Choroid plexus epithelial cell (primary cell): ENCODE measurements around the gene METTL2B.

Experiments
- DNase-seq: peaks from one replicate; pipeline ENCODE4 v3.0.0-alpha.2; 2010; ENCODE audit warnings: low read depth
- H3K4me3 ChIP-seq: 2 replicates; pipeline ENCODE4 v1.5.1; 2011; ENCODE audit warnings: low read depth, mild to moderate bottlenecking, control low read depth, low read length, moderate library complexity
- TF ChIP-seq, protein P1 (sequence below): conservative IDR thresholded peaks from 2 replicates; pipeline ENCODE4 v1.5.1; 2011; ENCODE audit warnings: low read depth, mild to moderate bottlenecking, control low read depth, inconsistent platforms, low read length, moderate library complexity

METTL2B gene, protein sequence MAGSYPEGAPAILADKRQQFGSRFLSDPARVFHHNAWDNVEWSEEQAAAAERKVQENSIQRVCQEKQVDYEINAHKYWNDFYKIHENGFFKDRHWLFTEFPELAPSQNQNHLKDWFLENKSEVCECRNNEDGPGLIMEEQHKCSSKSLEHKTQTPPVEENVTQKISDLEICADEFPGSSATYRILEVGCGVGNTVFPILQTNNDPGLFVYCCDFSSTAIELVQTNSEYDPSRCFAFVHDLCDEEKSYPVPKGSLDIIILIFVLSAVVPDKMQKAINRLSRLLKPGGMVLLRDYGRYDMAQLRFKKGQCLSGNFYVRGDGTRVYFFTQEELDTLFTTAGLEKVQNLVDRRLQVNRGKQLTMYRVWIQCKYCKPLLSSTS

DNA sequence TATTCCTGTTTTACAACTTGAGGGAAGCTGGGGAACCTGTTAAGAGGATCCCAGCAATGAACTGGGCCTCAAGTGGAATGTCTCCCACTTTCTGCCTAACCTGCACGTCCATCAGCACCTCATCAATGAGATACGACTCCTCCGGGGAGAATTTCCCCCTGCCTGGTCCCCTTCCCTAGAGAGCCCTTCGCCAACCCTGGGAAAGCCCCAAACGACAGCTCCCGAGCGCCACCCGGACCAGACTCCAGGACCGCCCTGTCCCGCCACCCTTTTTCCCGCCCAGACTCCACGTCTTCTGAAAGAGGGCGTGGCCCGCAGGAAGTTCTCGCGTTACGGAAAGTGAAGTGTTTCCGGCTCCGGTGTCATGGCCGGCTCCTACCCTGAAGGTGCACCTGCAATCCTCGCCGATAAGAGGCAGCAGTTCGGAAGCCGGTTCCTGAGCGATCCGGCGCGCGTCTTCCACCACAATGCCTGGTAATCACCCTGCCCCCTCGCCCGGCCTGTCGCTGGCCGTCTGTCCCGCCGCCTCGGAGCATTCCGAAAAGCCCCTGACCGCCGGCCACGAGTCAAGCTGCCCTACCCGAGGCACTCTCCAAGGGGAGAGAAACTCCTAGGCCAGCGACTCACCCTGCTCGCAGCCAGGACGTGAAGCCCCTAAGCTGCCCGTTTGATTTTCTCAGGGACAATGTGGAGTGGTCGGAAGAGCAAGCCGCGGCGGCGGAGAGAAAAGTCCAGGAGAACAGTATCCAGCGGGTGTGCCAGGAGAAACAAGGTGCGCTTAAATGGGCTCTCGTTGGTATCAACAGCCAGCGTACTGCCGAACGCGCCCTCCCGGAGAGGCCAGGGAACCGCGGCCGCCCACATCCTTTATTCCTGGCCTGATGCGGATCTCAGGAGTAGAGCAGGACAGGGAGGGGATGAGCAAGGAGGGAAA, at the start of gene METTL2B:
METTL2B (plus strand) TSS at position 347 of the 934 bp plus-strand sequence; CDS start at position 365, 18 bp downstream.
- TF ChIP-seq, protein P1, sequence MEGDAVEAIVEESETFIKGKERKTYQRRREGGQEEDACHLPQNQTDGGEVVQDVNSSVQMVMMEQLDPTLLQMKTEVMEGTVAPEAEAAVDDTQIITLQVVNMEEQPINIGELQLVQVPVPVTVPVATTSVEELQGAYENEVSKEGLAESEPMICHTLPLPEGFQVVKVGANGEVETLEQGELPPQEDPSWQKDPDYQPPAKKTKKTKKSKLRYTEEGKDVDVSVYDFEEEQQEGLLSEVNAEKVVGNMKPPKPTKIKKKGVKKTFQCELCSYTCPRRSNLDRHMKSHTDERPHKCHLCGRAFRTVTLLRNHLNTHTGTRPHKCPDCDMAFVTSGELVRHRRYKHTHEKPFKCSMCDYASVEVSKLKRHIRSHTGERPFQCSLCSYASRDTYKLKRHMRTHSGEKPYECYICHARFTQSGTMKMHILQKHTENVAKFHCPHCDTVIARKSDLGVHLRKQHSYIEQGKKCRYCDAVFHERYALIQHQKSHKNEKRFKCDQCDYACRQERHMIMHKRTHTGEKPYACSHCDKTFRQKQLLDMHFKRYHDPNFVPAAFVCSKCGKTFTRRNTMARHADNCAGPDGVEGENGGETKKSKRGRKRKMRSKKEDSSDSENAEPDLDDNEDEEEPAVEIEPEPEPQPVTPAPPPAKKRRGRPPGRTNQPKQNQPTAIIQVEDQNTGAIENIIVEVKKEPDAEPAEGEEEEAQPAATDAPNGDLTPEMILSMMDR = peak; percentile 53
- H3K4me3 ChIP-seq = peak within 1 kb of the TSS; percentile 79
- DNase-seq = peak; percentile 92

- TF ChIP-seq, protein P1 = peak; percentile 65
- DNase-seq = peak; percentile 77
These were observed 49.2 kb upstream of the METTL2B start for GRCh38 chr7:128427289-128427891.

GRCh38 chr7:128430207-128430606, 46.3 kb upstream of the METTL2B start:
- TF ChIP-seq, protein P1 = no peak
- no peak overlapping the region for H3K4me3 ChIP-seq

More at GRCh38 chr7:128427289-128427891, 49.2 kb upstream of the METTL2B start:
- H3K4me3 ChIP-seq = no peak overlapping the region

GRCh38 chr7:128431221-128431620, 45.3 kb upstream of the METTL2B start:
- TF ChIP-seq, protein P1 = no peak
- DNase-seq = peak; percentile 62
- no peak overlapping the region for H3K4me3 ChIP-seq

More at GRCh38 chr7:128430207-128430606, 46.3 kb upstream of the METTL2B start:
- DNase-seq = no peak

GRCh38 chr7:128431754-128432153, 44.8 kb upstream of the METTL2B start:
- TF ChIP-seq, protein P1 = no peak
- no peak overlapping the region for H3K4me3 ChIP-seq
- no peak for DNase-seq

DNA sequence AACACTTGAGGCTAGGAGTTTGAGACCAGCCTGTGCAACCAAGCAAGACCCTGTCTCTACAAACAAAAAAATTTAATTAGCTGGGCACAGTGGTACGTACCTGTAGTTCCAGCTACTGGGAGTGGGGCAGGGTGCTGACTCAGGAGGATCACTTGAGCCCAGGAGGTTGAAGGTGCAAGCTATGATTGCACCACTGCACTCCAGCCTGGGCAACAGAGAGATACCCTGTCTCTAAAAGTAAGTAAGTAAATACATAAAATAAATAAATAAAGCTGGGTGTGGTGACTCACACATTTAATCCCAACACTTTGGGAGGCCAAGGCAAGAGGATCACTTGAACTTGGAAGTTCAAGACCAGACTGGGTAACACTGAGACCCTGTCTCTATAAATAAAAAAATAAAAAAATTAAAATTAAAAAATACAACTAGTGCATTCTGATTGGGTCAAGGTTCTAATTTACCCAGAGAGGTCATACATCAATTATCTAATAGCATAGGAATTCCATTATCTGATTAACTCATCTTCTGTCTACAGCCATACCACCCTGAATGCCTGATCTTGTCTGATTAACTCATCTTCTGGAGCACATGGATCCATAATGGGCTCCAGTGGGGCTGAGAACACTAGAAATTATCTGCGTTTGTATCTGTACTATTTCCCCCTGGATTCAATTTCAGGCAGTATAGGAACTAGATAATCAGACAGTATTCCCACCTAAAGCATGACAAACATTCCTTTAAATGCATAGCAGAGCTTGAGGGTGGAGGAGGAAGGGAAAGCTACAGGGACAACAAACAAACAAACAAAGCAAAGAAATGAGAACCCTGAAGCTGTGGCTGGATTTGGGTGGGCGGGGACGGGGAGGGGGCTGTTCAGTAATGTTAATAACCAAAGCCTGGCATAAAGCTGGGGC, 41.9 kb upstream of the METTL2B start:
- TF ChIP-seq, protein P1 = no peak
- H3K4me3 ChIP-seq = no peak overlapping the region
- no peak for DNase-seq
